ENCODE data around the gene TMPRSS5.

TMPRSS5 gene

DNA sequence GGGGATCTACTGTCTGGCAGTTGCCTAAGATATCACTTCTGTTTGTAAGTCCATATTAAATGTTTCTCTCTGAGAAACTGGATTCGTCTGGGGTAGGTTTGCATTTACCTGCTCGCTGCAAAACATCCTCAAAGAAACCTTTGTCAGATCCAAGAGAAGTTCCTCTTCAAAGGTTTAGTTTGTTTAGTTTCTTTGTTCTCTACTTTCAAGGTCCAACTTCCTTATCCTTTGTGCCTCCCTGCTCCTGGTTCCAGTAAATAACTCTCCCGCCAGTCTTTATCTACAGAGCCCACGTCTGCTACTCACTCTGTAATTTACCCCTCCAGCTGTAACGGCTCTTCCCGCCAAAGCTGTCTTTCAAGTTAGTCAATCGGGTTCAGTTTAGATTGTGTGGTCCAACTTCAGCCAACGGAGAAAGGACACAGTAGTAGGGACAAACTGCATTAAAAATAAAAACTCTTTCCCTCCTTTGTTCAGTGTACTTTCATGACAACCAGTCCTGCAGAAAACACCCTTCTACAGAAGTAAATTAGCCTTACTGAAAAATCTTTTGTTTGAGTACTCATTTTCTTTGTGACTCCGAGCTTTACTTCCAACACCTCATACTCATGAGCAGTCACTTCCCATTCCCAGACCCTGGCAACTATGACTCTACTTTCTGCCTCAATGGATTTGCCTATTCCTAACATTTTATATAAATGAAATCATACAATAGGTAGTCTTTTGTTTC is 41.0 kb downstream of the TMPRSS5 start:
- no peak for DNase-seq

GRCh38 chr11:113664069-113664980 is 41.8 kb downstream of the TMPRSS5 start:
- no peak for DNase-seq

- DNase-seq: no peak
Observed at GRCh38 chr11:113663567-113663966, 42.5 kb downstream of the TMPRSS5 start.

GRCh38 chr11:113655771-113656170 is 50.3 kb downstream of the TMPRSS5 start:
- DNase-seq: no peak

DNA sequence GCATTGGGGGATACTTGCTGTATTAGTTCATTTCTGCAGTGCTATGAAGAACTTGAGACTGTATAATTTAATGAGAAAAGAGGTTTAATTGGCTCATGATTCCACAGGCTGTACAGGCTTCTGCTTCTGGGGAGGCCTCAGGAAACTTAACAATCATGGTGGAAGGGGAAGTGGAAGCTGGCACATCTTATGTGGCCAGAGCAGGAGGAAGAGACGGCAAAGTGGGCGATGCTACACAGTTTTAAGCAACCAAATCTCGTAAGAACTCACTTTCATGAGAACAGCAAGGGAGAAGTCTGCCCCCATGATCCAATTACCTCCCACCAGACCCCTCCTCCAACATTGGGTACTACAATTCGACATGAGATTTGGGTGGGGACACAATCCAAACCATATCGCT is 55.1 kb downstream of the TMPRSS5 start:
- DNase-seq: no peak

DNA sequence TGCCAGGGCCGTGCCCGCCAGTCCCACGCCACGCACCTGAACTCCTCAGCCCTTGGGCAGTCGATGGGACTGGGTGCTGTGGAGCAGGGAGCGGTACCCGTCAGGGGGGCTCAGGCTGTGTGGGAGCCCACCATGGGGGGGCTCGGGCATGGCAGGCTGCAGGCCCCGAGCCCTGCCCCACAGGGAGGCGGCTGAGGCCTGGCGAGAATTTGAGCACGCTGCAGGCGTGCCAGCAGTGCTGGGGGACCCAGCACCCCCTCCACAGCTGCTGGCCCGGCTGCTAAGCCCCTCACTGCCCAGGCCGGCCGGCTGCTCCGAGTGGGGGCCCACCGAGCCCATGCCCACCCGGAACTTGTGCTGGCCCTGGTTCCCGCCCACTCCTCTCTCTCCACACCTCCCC is 56.8 kb downstream of the TMPRSS5 start:
- no peak for DNase-seq

GRCh38 chr11:113647856-113648255 is 58.3 kb downstream of the TMPRSS5 start:
- DNase-seq: no peak

DNA sequence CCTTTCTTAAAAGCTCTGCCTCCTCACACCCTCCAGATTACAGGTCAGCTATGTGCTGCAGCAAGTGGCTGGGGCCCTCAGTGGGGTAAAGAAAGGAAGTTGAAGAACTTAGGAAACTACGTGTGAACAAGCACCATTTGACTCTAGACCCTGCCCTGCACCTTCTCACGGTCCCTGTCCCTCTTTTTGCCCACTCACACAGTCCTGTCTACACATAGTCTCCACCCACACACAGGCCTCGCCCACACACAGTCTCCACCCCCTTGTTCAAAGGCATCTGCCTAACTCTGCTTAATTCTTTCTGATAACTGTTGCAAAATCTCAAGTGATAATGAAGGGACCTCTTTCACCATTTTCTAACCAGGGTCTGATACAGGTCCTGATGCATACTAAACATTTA is 59.0 kb downstream of the TMPRSS5 start:
- no peak for DNase-seq

- DNase-seq: no peak
Observed at GRCh38 chr11:113645593-113646349, 60.3 kb downstream of the TMPRSS5 start.

DNA sequence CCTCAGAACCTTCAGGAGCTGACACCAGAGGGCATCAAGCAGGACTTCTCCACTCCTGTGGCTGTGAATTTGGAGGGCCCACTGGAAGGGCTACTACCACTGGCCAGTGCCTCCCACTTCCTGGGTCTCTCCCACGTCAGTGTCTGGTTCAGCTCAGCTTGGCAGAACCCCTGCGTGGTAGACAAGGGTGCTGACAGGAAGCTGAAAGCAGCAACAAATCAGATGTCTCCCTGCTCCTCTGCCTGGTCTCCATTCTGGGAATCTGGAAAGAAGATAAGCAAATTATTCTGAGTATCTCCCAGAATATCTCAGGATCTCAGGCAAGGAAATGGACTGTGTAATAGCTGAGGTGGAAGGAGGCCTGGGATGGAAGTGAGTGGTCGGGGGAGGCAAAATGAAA is 61.5 kb downstream of the TMPRSS5 start:
- no peak for DNase-seq

DNA sequence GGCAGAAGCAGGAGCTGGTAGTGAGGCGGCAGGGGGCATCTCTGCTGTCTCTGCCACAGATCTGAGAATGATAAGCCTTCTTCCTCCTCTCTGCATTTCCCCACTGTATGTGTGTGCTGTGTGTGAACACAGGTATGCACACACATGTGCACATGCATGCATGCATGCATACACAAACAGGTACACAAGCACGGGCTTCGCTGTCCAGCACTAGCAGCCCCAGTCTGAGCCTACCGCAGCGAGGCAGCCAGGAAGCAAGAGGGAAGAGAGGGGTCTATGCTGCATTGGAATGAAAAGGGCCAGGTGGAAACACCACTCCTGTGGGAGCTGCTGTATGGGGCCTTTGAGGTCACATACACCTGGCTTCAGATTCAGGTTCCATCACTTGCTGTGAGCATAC is 62.4 kb downstream of the TMPRSS5 start:
- no peak for DNase-seq

- DNase-seq: no peak
Observed at GRCh38 chr11:113643006-113643585, 63.0 kb downstream of the TMPRSS5 start.

DNA sequence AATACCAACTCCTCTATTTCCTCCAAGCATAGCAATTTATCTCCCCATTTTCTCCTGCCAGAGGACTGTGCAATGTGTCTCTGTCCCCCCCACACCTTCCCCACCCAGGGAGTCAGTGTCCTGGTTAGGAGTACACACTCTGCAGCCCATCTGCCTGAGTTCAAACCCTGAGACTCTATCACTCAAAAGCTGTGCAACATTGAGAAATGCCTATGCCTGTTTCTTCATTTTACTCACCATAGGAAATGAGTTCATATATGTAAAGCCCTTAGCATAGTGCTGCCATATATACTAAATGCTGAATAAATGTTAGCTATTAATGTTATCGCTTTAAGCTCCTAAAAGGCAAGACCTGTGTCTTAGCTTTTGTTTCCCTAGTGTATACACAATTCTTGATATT is 64.0 kb downstream of the TMPRSS5 start:
- no peak for DNase-seq

DNA sequence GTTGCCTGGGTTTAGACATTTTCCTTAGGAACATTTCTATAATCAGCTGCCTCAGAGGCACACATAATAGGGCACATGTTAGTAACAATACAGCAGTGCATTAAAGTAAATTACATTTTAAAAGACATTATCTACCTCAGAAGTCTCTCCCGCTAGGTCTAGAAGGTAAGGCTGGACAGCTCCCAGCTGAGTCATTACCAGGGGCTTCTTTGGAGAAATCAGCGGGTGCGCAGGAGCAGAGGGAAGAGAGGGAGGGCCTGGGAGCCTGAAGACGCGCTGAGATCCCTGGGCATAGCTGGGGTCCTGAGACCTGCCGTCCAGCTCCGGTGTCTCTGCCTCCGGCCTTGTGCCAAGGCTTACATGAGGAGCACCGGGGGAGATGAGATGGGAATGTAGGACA is 67.7 kb downstream of the TMPRSS5 start:
- no peak for DNase-seq

DNA sequence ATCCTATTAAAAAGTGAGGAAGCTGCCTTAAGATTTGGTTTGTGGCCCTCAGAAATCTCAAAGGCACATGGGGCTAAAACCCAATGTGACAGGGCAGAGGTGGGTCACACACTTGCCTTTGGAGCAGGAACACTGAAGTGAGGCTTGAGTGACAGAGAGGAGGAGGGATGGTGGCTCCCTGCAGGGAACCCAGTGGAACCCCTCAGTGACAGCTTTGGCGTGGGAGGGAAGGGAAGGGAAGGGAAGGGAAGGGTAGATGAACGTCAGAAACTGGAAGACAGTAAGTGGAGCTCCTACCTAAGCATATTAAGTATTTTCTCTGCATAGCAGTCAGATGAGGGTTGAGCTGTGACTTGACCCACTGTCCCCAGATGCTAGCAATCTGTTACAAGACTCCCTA is 68.5 kb downstream of the TMPRSS5 start:
- DNase-seq: no peak
